ENCODE results near the gene RAB3D. TPM values are rescaled to one million over a fixed set of nuclear protein-coding genes. Genes with fewer than 3 reads are reported as not detected.

Gene RAB3D
- total RNA-seq, 1 experiment from 2014 or later = 28.9 TPM

GRCh38 chr19:11365557-11366117 is 26.2 kb upstream of the RAB3D start:
- TF ChIP-seq ZFX (IDR thresholded peaks at IDR 0.05) (no peak), EGR1 (IDR thresholded peaks at IDR 0.05; ENCODE audit: low read depth) (no peak), ELF1 (IDR thresholded peaks at IDR 0.05; ENCODE audit: borderline replicate concordance, low read depth) (no peak)
- no peaks in the 10 kb centered on the region for H3K9me2 ChIP-seq (ENCODE audit: insufficient read depth)
- no peaks in the 10 kb centered on the region for H4K20me1 ChIP-seq (ENCODE audit: insufficient read depth)
- intact Hi-C loops (cut with micrococcal nuclease) = no loop called here
- H3K9me3 ChIP-seq (ENCODE audit: control insufficient read depth in 1 of 2, insufficient read depth in 1 of 2, low read depth in 1 of 2, low read length in 2 of 2) = no peaks in the 10 kb centered on the region
- no peaks in the 10 kb centered on the region for H3K27me3 ChIP-seq (ENCODE audit: insufficient read depth, low read length)
- H3K36me3 ChIP-seq (ENCODE audit: control insufficient read depth in 1 of 2, insufficient read depth in 2 of 2, low read length in 2 of 2) = no peaks in the 10 kb centered on the region; a peak in 1 of 4 replicates
- no peak overlapping the region for H2AFZ ChIP-seq (ENCODE audit: low read depth, low read length, poor library complexity, severe bottlenecking)
- POLR2A ChIA-PET = interaction anchor here (1.2 kb wide), 1 partner anchor 9 kb away, joined by 4 read pairs; no protein-coding TSS in a partner anchor
- H3K4me3 ChIP-seq (replicated peaks in 1 of 2; ENCODE audit: low read depth in 1 of 2, low read length in 2 of 2) = no peak overlapping the region
- H3K4me1 ChIP-seq (ENCODE audit: control insufficient read depth in 1 of 2, insufficient read depth in 2 of 2, low read length in 2 of 2) = peaks cover 5 to 9% of the 10 kb centered on the region in 2 experiments
- RAD21 ChIA-PET (ENCODE audit: low non-redundant PET in 1 of 2, low total read pairs in 2 of 2, uncharacterized antibody in 2 of 2, unreplicated experiment in 2 of 2) = no interaction called here
- ATAC-seq = no peak
- no peak overlapping the region for H3K4me2 ChIP-seq (ENCODE audit: low read length)
- no TSS peak for BruUV-seq (replicated peaks)
- CTCF ChIA-PET = no interaction called here
- no peak for DNase-seq (ENCODE audit: low read depth, low spot score)
- H3K27ac ChIP-seq (ENCODE audit: low read depth, low read length) = no peak overlapping the region
- H3K9ac ChIP-seq (ENCODE audit: low read length) = no peak overlapping the region
- H3K79me2 ChIP-seq (ENCODE audit: insufficient read depth, low read length) = no peaks in the 10 kb centered on the region

DNA sequence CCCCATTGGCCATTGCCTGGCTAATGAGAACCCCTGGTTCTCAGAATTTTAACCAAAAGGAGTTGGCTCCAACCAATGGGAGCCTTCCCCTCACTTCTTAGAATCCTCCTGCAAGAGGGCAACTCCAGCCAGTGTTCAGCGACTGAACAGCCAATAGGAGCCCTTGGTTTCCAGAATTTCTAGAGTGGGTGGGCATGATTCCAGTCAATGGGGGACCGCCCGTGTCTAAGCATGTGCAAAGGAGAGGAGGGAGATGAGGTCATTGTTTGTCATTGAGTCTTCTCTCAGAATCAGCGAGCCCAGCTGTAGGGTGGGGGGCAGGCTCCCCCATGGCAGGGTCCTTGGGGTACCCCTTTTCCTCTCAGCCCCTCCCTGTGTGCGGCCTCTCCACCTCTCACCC is 25.5 kb upstream of the RAB3D start:
- no peaks in the 10 kb centered on the region for H3K9me2 ChIP-seq (ENCODE audit: insufficient read depth)
- ChIA-PET POLR2A (no interaction called here), CTCF (no interaction called here), RAD21 (ENCODE audit: low non-redundant PET in 1 of 2, low total read pairs in 2 of 2, uncharacterized antibody in 2 of 2, unreplicated experiment in 2 of 2) (no interaction called here)
- H3K4me1 ChIP-seq (ENCODE audit: control insufficient read depth in 1 of 2, insufficient read depth in 2 of 2, low read length in 2 of 2) = peaks cover 5 to 9% of the 10 kb centered on the region in 2 experiments
- no peak overlapping the region for H3K9ac ChIP-seq (ENCODE audit: low read length)
- TF ChIP-seq CTCF (IDR thresholded peaks at IDR 0.05 in 2 of 3, conservative IDR thresholded peaks at IDR 0.05 in 1 of 3; ENCODE audit: borderline replicate concordance in 1 of 3, insufficient read depth in 1 of 3, low read depth in 2 of 3, low read length in 2 of 3) = no peak
- TF ChIP-seq ZNF274 (IDR thresholded peaks at IDR 0.05; ENCODE audit: low read depth, low read length) = no peak
- no peak for TF ChIP-seq POLR2A (IDR thresholded peaks at IDR 0.05; ENCODE audit: borderline replicate concordance, extremely low read depth, insufficient read depth, insufficient read length)
- TF ChIP-seq MAX (IDR thresholded peaks at IDR 0.05) = no peak
- no peak for TF ChIP-seq EZH2phosphoT487 (IDR thresholded peaks at IDR 0.05; ENCODE audit: borderline replicate concordance)
- no peak for TF ChIP-seq SP1 (IDR thresholded peaks at IDR 0.05; ENCODE audit: low read depth)
- no peak for TF ChIP-seq POLR2AphosphoS5 (IDR thresholded peaks at IDR 0.05; ENCODE audit: low read depth, low read length)
- no peak for TF ChIP-seq ELF1 (IDR thresholded peaks at IDR 0.05; ENCODE audit: borderline replicate concordance, low read depth)
- no peak for TF ChIP-seq ZFX (IDR thresholded peaks at IDR 0.05)
- TF ChIP-seq EGR1 (IDR thresholded peaks at IDR 0.05; ENCODE audit: low read depth) = no peak
- no peak for TF ChIP-seq TCF7L2 (IDR thresholded peaks at IDR 0.05; ENCODE audit: borderline replicate concordance, extremely low read depth, insufficient read depth, insufficient read length)
- TF ChIP-seq SRF (IDR thresholded peaks at IDR 0.05; ENCODE audit: low read depth) = no peak
- TSS peak; percentile 56 for BruUV-seq (replicated peaks)
- no peaks in the 10 kb centered on the region; a peak in 1 of 4 replicates for H3K36me3 ChIP-seq (ENCODE audit: control insufficient read depth in 1 of 2, insufficient read depth in 2 of 2, low read length in 2 of 2)
- DNase-seq (ENCODE audit: low read depth, low spot score) (no peak), ATAC-seq (no peak)
- no peaks in the 10 kb centered on the region for H3K79me2 ChIP-seq (ENCODE audit: insufficient read depth, low read length)
- no peaks in the 10 kb centered on the region for H4K20me1 ChIP-seq (ENCODE audit: insufficient read depth)
- H2AFZ ChIP-seq (ENCODE audit: low read depth, low read length, poor library complexity, severe bottlenecking) = no peak overlapping the region
- H3K4me2 ChIP-seq (ENCODE audit: low read length) = no peak overlapping the region
- H3K4me3 ChIP-seq (replicated peaks in 1 of 2; ENCODE audit: low read depth in 1 of 2, low read length in 2 of 2) = no peak overlapping the region
- no peak overlapping the region for H3K27ac ChIP-seq (ENCODE audit: low read depth, low read length)
- intact Hi-C loops (cut with micrococcal nuclease) = no loop called here
- H3K9me3 ChIP-seq (ENCODE audit: control insufficient read depth in 1 of 2, insufficient read depth in 1 of 2, low read depth in 1 of 2, low read length in 2 of 2) = no peaks in the 10 kb centered on the region
- H3K27me3 ChIP-seq (ENCODE audit: insufficient read depth, low read length) = no peaks in the 10 kb centered on the region

Data from HCT116 (cell line).